ENCODE measurements around the gene PAPOLB.

DNA sequence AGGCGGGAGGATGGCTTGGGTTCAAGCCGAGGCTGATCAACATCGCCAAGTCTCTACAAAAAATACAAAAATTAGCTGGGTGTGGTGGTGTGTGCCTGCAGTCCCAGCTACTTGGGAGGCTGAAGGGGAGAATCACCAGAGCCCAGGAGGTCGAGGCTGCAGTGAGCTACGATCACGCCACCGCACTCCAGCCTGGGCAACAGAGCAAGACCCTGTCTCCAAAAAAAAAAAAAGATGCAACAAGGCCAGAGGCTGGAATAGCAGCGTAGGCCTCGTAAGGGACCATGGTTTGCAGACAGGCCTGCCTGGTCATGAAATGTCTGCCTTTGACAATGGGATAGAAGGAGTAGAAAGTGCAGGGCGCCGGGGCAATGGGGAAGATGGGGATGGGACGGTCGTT is 20.0 kb downstream of the PAPOLB start:
- TF ChIP-seq, protein P1, sequence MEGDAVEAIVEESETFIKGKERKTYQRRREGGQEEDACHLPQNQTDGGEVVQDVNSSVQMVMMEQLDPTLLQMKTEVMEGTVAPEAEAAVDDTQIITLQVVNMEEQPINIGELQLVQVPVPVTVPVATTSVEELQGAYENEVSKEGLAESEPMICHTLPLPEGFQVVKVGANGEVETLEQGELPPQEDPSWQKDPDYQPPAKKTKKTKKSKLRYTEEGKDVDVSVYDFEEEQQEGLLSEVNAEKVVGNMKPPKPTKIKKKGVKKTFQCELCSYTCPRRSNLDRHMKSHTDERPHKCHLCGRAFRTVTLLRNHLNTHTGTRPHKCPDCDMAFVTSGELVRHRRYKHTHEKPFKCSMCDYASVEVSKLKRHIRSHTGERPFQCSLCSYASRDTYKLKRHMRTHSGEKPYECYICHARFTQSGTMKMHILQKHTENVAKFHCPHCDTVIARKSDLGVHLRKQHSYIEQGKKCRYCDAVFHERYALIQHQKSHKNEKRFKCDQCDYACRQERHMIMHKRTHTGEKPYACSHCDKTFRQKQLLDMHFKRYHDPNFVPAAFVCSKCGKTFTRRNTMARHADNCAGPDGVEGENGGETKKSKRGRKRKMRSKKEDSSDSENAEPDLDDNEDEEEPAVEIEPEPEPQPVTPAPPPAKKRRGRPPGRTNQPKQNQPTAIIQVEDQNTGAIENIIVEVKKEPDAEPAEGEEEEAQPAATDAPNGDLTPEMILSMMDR (conservative IDR thresholded peaks at IDR 0.05), result no peak
- no peak for TF ChIP-seq ZFX (IDR thresholded peaks at IDR 0.05)

Data from C4-2B (cell line).